Measurements from ENCODE around the gene SLC2A4RG. TPM values are rescaled to one million over a fixed set of nuclear protein-coding genes. Genes with fewer than 3 reads are reported as not detected.

SLC2A4RG gene
- total and polyA plus RNA-seq, 2 of the 4 experiments (the other 2 are of a cell fraction) = 5.0 to 50.3 TPM

GRCh38 chr20:63767456-63767855, 27.9 kb downstream of the SLC2A4RG start:
- Histone ChIP-seq H2AFZ (replicated peaks; ENCODE audit: low read length, poor library complexity) (no peak overlapping the region), H3K36me3 (ENCODE audit: control insufficient read depth, insufficient read depth, low read length) (peaks cover 30% of the 10 kb centered on the region; the same call in 1 of the 2 replicates), H2BK120ac (ENCODE audit: low read depth, low read length) (no peak overlapping the region), H3K4me3 (ENCODE audit: insufficient read depth, low read depth, low read length) (no peak overlapping the region), H4K5ac (ENCODE audit: low read depth, low read length) (no peak overlapping the region), H3K4me1 (ENCODE audit: control insufficient read depth, insufficient read depth, low read length) (no peaks in the 10 kb centered on the region), H3K79me1 (ENCODE audit: low read depth in 1 of 2, low read length in 2 of 2) (peaks cover 7 to 17% of the 10 kb centered on the region in 2 experiments; a peak in 2 of 4 replicates), H4K8ac (ENCODE audit: low read depth in 2 of 2, low read length in 2 of 2) (no peak overlapping the region), H2BK5ac (ENCODE audit: low read depth, low read length, poor library complexity, severe bottlenecking) (no peak overlapping the region), H4K91ac (ENCODE audit: insufficient read depth, low read depth, low read length) (no peak overlapping the region), H3K4ac (ENCODE audit: low read depth, low read length) (no peak overlapping the region), H3K9ac (ENCODE audit: low read depth, low read length) (no peak overlapping the region), H3K9me3 (ENCODE audit: control insufficient read depth, insufficient read depth, low read length) (no peaks in the 10 kb centered on the region), H3K27ac (ENCODE audit: insufficient read depth, low read length) (no peak overlapping the region), H2BK15ac (ENCODE audit: low read depth, low read length) (no peak overlapping the region), H2AK9ac (replicated peaks; ENCODE audit: low read depth, low read length, poor library complexity) (no peak overlapping the region), H3K27me3 (ENCODE audit: control insufficient read depth, insufficient read depth, low read length) (no peaks in the 10 kb centered on the region), H3K14ac (replicated peaks; ENCODE audit: low read depth, low read length) (no peak overlapping the region), H3K56ac (ENCODE audit: extremely low read depth, insufficient read depth, low read length) (no peak overlapping the region), H2BK20ac (ENCODE audit: low read depth, low read length) (no peak overlapping the region), H4K20me1 (ENCODE audit: insufficient read depth, low read length) (no peaks in the 10 kb centered on the region), H3K23ac (ENCODE audit: low read depth, low read length) (no peak overlapping the region), H3K18ac (ENCODE audit: low read depth, low read length) (no peak overlapping the region), H3K4me2 (ENCODE audit: low read depth, low read length) (no peak overlapping the region), H3K9me1 (ENCODE audit: insufficient read depth, low read length) (0 out of 2 replicates have a peak, but pooled peaks cover 3% of the 10 kb centered on the region), H2AK5ac (ENCODE audit: low read depth, low read length) (no peak overlapping the region)
- DNase-seq (no peak), ATAC-seq (ENCODE audit: low read depth) (no peak)
- in situ Hi-C loops (cut with MboI; ENCODE audit: low sequenced_read_pairs) = no loop called here
- 83% methylated on average over 11 of the region's 18 CpGs; no CpG with 5 or more reads in 1 of the 2 experiments for WGBS, 2 experiments (ENCODE audit: extremely low coverage in 2 of 2, insufficient read length in 1 of 2)
- dilution Hi-C loops (cut with HindIII; ENCODE audit: low sequenced_read_pairs, unreplicated experiment) = no loop called here
- TF ChIP-seq BHLHE40 (IDR thresholded peaks at IDR 0.05; ENCODE audit: low read depth, low read length) (no peak), SMC3 (IDR thresholded peaks at IDR 0.05; ENCODE audit: low read depth, low read length) (no peak), FOS (IDR thresholded peaks at IDR 0.05; ENCODE audit: low read depth, low read length) (no peak), MAFK (IDR thresholded peaks at IDR 0.05; ENCODE audit: low read depth, low read length) (no peak), RAD21 (IDR thresholded peaks at IDR 0.05; ENCODE audit: low read length) (no peak), CEBPB (IDR thresholded peaks at IDR 0.05; ENCODE audit: low read depth, low read length) (no peak), RCOR1 (IDR thresholded peaks at IDR 0.05; ENCODE audit: insufficient replicate concordance, low read length) (no peak), RFX5 (IDR thresholded peaks at IDR 0.05; ENCODE audit: low read depth, low read length) (no peak)
- TF ChIP-seq, protein P1, sequence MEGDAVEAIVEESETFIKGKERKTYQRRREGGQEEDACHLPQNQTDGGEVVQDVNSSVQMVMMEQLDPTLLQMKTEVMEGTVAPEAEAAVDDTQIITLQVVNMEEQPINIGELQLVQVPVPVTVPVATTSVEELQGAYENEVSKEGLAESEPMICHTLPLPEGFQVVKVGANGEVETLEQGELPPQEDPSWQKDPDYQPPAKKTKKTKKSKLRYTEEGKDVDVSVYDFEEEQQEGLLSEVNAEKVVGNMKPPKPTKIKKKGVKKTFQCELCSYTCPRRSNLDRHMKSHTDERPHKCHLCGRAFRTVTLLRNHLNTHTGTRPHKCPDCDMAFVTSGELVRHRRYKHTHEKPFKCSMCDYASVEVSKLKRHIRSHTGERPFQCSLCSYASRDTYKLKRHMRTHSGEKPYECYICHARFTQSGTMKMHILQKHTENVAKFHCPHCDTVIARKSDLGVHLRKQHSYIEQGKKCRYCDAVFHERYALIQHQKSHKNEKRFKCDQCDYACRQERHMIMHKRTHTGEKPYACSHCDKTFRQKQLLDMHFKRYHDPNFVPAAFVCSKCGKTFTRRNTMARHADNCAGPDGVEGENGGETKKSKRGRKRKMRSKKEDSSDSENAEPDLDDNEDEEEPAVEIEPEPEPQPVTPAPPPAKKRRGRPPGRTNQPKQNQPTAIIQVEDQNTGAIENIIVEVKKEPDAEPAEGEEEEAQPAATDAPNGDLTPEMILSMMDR (conservative IDR thresholded peaks at IDR 0.05; ENCODE audit: low read depth, low read length) = no peak
- POLR2A ChIA-PET (ENCODE audit: unreplicated experiment) = no interaction called here
- intact Hi-C loops (cut with micrococcal nuclease) = no loop called here
- no TSS peak for BruUV-seq (replicated peaks)
- CTCF ChIA-PET = no interaction called here

Measured in IMR-90 (cell line).